Testis (tissue), 2 donors: ENCODE results near the gene DEFB119.

Source experiments
- POLR2A ChIP-seq: fragments of 450-650 bp; IDR thresholded peaks from one replicate; pipeline ENCODE4 v1.6.1; 2017; ENCODE audit warnings: antibody characterized with exemption, mild to moderate bottlenecking, moderate library complexity
- TF ChIP-seq, protein P1 (sequence below), 3 experiments: fragments of 450-650 bp in 2 of 3; fragments of 200-600 bp in 1 of 3; sonication (generic) in 1 of 3; IDR thresholded peaks; one replicate each; pipeline ENCODE4 v1.5.1; 2016 to 2019; ENCODE audit warnings: antibody characterized with exemption in 3 of 3, mild to moderate bottlenecking in 2 of 3, moderate library complexity in 1 of 3

DNA sequence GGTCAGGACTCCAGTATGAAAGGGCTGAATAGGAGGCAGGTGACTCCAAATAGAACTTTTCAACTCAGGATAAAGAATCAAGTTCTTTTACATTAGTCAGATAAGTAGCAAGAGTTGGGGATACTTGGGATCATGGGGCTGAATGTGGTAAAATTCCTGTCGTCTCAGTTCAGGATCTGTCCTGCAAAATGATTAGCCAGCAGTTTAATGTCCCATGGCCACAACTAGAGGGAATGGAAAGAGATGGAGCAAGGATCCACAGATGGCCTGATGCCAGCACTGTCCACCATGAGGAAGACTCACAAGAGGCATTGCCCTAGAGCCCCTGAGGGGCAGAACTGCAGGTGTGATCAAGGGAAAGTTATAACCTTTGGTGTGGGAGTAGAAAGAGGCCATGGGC, 13.5 kb upstream of the DEFB119 start:
- TF ChIP-seq, protein P1, sequence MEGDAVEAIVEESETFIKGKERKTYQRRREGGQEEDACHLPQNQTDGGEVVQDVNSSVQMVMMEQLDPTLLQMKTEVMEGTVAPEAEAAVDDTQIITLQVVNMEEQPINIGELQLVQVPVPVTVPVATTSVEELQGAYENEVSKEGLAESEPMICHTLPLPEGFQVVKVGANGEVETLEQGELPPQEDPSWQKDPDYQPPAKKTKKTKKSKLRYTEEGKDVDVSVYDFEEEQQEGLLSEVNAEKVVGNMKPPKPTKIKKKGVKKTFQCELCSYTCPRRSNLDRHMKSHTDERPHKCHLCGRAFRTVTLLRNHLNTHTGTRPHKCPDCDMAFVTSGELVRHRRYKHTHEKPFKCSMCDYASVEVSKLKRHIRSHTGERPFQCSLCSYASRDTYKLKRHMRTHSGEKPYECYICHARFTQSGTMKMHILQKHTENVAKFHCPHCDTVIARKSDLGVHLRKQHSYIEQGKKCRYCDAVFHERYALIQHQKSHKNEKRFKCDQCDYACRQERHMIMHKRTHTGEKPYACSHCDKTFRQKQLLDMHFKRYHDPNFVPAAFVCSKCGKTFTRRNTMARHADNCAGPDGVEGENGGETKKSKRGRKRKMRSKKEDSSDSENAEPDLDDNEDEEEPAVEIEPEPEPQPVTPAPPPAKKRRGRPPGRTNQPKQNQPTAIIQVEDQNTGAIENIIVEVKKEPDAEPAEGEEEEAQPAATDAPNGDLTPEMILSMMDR (IDR thresholded peaks at IDR 0.05): no peak
- no peak for TF ChIP-seq POLR2A
